ENCODE results near the gene FANCL.
"Not testable (repeated sequence)": the region's sequence is repeated elsewhere in the genome, so short reads cannot be mapped to it uniquely, and the experiment has no call there.

FANCL gene

GRCh38 chr2:58180635-58181034, 60.5 kb downstream of the FANCL start:
- Histone ChIP-seq H3K4me1 (ENCODE audit: insufficient read depth, poor library complexity, severe bottlenecking) (peaks cover 9% of the 10 kb centered on the region), H3K9me3 (ENCODE audit: severe bottlenecking) (no peaks in the 10 kb centered on the region), H3K27me3 (ENCODE audit: insufficient read depth, poor library complexity, severe bottlenecking) (no peaks in the 10 kb centered on the region), H3K4me3 (ENCODE audit: severe bottlenecking) (no peak overlapping the region), H3K27ac (ENCODE audit: poor library complexity, severe bottlenecking) (no peak overlapping the region), H3K36me3 (ENCODE audit: low read depth) (peaks cover 4% of the 10 kb centered on the region; the same call in 1 of the 2 replicates)
- TF ChIP-seq, protein P1, sequence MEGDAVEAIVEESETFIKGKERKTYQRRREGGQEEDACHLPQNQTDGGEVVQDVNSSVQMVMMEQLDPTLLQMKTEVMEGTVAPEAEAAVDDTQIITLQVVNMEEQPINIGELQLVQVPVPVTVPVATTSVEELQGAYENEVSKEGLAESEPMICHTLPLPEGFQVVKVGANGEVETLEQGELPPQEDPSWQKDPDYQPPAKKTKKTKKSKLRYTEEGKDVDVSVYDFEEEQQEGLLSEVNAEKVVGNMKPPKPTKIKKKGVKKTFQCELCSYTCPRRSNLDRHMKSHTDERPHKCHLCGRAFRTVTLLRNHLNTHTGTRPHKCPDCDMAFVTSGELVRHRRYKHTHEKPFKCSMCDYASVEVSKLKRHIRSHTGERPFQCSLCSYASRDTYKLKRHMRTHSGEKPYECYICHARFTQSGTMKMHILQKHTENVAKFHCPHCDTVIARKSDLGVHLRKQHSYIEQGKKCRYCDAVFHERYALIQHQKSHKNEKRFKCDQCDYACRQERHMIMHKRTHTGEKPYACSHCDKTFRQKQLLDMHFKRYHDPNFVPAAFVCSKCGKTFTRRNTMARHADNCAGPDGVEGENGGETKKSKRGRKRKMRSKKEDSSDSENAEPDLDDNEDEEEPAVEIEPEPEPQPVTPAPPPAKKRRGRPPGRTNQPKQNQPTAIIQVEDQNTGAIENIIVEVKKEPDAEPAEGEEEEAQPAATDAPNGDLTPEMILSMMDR (IDR thresholded peaks at IDR 0.05; ENCODE audit: poor library complexity, severe bottlenecking): no peak
- ATAC-seq (ENCODE audit: low read depth): no peak
- no peak for DNase-seq (ENCODE audit: low spot score)

GRCh38 chr2:58180175-58180574, 61.0 kb downstream of the FANCL start:
- not testable (repeated sequence) for H3K36me3 ChIP-seq (ENCODE audit: low read depth); H3K4me3 ChIP-seq (ENCODE audit: severe bottlenecking); DNase-seq (ENCODE audit: low spot score); H3K9me3 ChIP-seq (ENCODE audit: severe bottlenecking); ATAC-seq (ENCODE audit: low read depth); H3K27ac ChIP-seq (ENCODE audit: poor library complexity, severe bottlenecking); H3K4me1 ChIP-seq (ENCODE audit: insufficient read depth, poor library complexity, severe bottlenecking); H3K27me3 ChIP-seq (ENCODE audit: insufficient read depth, poor library complexity, severe bottlenecking)

DNA sequence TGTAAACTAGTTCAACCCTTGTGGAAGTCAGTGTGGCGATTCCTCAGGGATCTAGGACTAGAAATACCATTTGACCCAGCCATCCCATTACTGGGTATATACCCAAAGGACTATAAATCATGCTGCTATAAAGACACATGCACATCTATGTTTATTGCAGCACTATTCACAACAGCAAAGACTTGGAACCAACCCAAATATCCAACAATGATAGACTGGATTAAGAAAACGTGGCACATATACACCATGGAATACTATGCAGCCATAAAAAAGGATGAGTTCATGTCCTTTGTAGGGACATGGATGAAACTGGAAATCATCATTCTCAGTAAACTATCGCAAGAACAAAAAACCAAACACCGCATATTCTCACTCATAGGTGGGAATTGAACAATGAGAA, 63.9 kb downstream of the FANCL start:
- DNase-seq (ENCODE audit: low spot score); H3K27ac ChIP-seq (ENCODE audit: poor library complexity, severe bottlenecking); H3K36me3 ChIP-seq (ENCODE audit: low read depth); H3K9me3 ChIP-seq (ENCODE audit: severe bottlenecking); H3K4me1 ChIP-seq (ENCODE audit: insufficient read depth, poor library complexity, severe bottlenecking); ATAC-seq (ENCODE audit: low read depth); H3K27me3 ChIP-seq (ENCODE audit: insufficient read depth, poor library complexity, severe bottlenecking); H3K4me3 ChIP-seq (ENCODE audit: severe bottlenecking): not testable (repeated sequence)

- ATAC-seq (ENCODE audit: low read depth); H3K4me1 ChIP-seq (ENCODE audit: insufficient read depth, poor library complexity, severe bottlenecking); DNase-seq (ENCODE audit: low spot score); H3K4me3 ChIP-seq (ENCODE audit: severe bottlenecking); H3K9me3 ChIP-seq (ENCODE audit: severe bottlenecking); H3K27me3 ChIP-seq (ENCODE audit: insufficient read depth, poor library complexity, severe bottlenecking); H3K27ac ChIP-seq (ENCODE audit: poor library complexity, severe bottlenecking): not testable (repeated sequence)
- peaks cover 12% of the 10 kb centered on the region for H3K36me3 ChIP-seq (ENCODE audit: low read depth)
These were observed 69.3 kb downstream of the FANCL start for GRCh38 chr2:58171831-58172230.

- not testable (repeated sequence) for H3K27ac ChIP-seq (ENCODE audit: poor library complexity, severe bottlenecking); ATAC-seq (ENCODE audit: low read depth); H3K4me3 ChIP-seq (ENCODE audit: severe bottlenecking); H3K4me1 ChIP-seq (ENCODE audit: insufficient read depth, poor library complexity, severe bottlenecking); H3K27me3 ChIP-seq (ENCODE audit: insufficient read depth, poor library complexity, severe bottlenecking); H3K9me3 ChIP-seq (ENCODE audit: severe bottlenecking); DNase-seq (ENCODE audit: low spot score)
- H3K36me3 ChIP-seq (ENCODE audit: low read depth): peaks cover 25% of the 10 kb centered on the region
These were observed 70.7 kb downstream of the FANCL start for GRCh38 chr2:58170334-58170933.

DNA sequence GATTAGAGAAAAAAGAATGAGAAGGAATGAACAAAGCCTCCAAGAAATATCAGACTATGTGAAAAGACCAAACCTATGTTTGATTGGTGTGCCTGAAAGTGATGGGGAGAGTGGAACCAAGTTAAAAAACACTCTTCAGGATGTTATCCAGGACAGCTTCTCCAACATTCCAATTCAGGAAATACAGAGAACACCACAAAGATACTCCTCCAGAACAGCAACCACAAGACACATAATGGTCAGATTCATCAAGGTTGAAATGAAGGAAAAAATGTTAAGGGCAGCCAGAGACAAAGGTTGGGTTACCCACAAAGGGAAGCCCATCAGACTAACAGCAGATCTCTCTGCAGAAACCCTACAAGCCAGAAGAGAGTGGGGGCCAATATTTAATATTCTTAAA, 71.3 kb downstream of the FANCL start:
- not testable (repeated sequence) for ATAC-seq (ENCODE audit: low read depth); H3K27me3 ChIP-seq (ENCODE audit: insufficient read depth, poor library complexity, severe bottlenecking); DNase-seq (ENCODE audit: low spot score); H3K4me1 ChIP-seq (ENCODE audit: insufficient read depth, poor library complexity, severe bottlenecking); H3K27ac ChIP-seq (ENCODE audit: poor library complexity, severe bottlenecking); H3K9me3 ChIP-seq (ENCODE audit: severe bottlenecking); H3K4me3 ChIP-seq (ENCODE audit: severe bottlenecking)
- peaks cover 31% of the 10 kb centered on the region for H3K36me3 ChIP-seq (ENCODE audit: low read depth)

DNA sequence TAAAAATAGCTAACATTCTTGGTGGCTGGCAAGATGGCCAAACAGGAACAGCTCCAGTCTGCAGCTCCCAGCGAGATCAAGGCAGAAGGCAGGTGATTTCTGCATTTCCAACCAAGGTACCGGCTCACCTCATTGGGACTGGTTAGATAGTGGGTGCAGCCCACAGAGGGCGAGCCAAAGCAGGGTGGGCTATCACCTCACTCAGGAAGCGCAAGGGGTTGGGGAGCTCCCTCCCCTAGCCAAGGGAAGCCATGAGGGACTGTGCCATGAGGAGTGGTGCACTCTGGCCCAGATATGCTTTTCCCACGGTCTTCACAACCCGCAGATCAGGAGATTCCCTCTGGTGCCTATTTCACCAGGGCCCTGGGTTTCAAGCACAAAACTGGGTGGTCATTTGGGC, 73.0 kb downstream of the FANCL start:
- H3K9me3 ChIP-seq (ENCODE audit: severe bottlenecking); H3K27ac ChIP-seq (ENCODE audit: poor library complexity, severe bottlenecking); DNase-seq (ENCODE audit: low spot score); ATAC-seq (ENCODE audit: low read depth); H3K4me3 ChIP-seq (ENCODE audit: severe bottlenecking); H3K4me1 ChIP-seq (ENCODE audit: insufficient read depth, poor library complexity, severe bottlenecking); H3K27me3 ChIP-seq (ENCODE audit: insufficient read depth, poor library complexity, severe bottlenecking): not testable (repeated sequence)
- H3K36me3 ChIP-seq (ENCODE audit: low read depth): peaks cover 48% of the 10 kb centered on the region

DNA sequence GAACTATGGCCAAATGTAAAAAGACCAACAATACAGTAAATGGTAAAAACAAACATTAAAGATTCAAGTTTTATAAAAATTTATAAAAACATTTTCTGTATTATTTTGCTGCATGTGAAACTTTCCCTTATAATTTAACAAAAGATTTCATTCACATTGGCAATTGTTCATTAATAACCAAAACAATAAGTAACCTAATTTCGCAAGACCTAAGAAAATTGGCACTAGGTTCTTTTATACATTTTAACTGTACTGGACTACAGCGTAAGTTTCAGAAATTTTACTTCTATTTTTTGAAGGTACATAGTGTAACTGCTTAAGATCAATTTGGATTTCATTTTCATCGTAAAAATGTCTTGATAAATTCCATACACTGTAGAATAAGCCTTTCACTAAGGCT, 77.2 kb downstream of the FANCL start:
- no peaks in the 10 kb centered on the region for H3K27me3 ChIP-seq (ENCODE audit: insufficient read depth, poor library complexity, severe bottlenecking)
- peaks cover 80% of the 10 kb centered on the region for H3K36me3 ChIP-seq (ENCODE audit: low read depth)
- TF ChIP-seq, protein P1 (IDR thresholded peaks at IDR 0.05; ENCODE audit: poor library complexity, severe bottlenecking): no peak
- H3K27ac ChIP-seq (ENCODE audit: poor library complexity, severe bottlenecking): no peak overlapping the region
- H3K4me3 ChIP-seq (ENCODE audit: severe bottlenecking): no peak overlapping the region
- ATAC-seq (ENCODE audit: low read depth) (no peak), DNase-seq (ENCODE audit: low spot score) (no peak)
- no peaks in the 10 kb centered on the region for H3K4me1 ChIP-seq (ENCODE audit: insufficient read depth, poor library complexity, severe bottlenecking)
- H3K9me3 ChIP-seq (ENCODE audit: severe bottlenecking): no peaks in the 10 kb centered on the region

All from RWPE2 (cell line).